GM23338 (cell line): ENCODE measurements around the gene TTLL5.

Source experiments
- CREB1 ChIP-seq: fragments of 250-450 bp; sonication (Bioruptor Pico); IDR thresholded peaks from 2 replicates; pipeline ENCODE4 v1.5.0; 2020; ENCODE audit warnings: low read depth, mild to moderate bottlenecking, moderate library complexity
- EZH2 ChIP-seq: fragments of 200-600 bp; sonication (generic); IDR thresholded peaks from one replicate; pipeline ENCODE4 v1.8.0; 2017; ENCODE audit warnings: antibody characterized with exemption, mild to moderate bottlenecking, low read depth; ENCODE audit not compliant: unreplicated experiment
- EZH2phosphoT487 ChIP-seq: fragments of 200-600 bp; sonication (generic); IDR thresholded peaks from one replicate; pipeline ENCODE4 v1.8.1; 2018; ENCODE audit warnings: antibody characterized with exemption; ENCODE audit not compliant: unreplicated experiment
- JUNB ChIP-seq: IDR thresholded peaks from one replicate; pipeline ENCODE4 v1.6.1; 2016; ENCODE audit warnings: antibody characterized with exemption; ENCODE audit not compliant: unreplicated experiment
- POLR2AphosphoS5 ChIP-seq: IDR thresholded peaks from 2 replicates; pipeline ENCODE4 v1.6.1; 2016; ENCODE audit warnings: antibody characterized with exemption, low read depth
- ZNF114 ChIP-seq: fragments of 250-450 bp; sonication (Bioruptor Pico); IDR thresholded peaks from 2 replicates; pipeline ENCODE4 v1.5.0; 2020; ENCODE audit warnings: mild to moderate bottlenecking, moderate library complexity
- TF ChIP-seq, protein P1 (sequence below): IDR thresholded peaks from one replicate; pipeline ENCODE4 v1.6.1; 2018; ENCODE audit warnings: antibody characterized with exemption; ENCODE audit not compliant: unreplicated experiment
- TF ChIP-seq, protein P2 (sequence below), 2 experiments: fragments of 200-600 bp in 1 of 2; sonication (generic) in 1 of 2; conservative IDR thresholded peaks; 2 replicates each; pipeline versions ENCODE4 v1.5.1 to v1.6.1; 2016 to 2017; ENCODE audit warnings: antibody characterized with exemption in 2 of 2, low read depth in 2 of 2, mild to moderate bottlenecking in 2 of 2, moderate library complexity in 1 of 2
- TF ChIP-seq, protein P3 (sequence below): fragments of 250-450 bp; sonication (Bioruptor Pico); IDR thresholded peaks from 2 replicates; pipeline ENCODE4 v1.5.0; 2020; ENCODE audit warnings: mild to moderate bottlenecking, moderate library complexity

DNA sequence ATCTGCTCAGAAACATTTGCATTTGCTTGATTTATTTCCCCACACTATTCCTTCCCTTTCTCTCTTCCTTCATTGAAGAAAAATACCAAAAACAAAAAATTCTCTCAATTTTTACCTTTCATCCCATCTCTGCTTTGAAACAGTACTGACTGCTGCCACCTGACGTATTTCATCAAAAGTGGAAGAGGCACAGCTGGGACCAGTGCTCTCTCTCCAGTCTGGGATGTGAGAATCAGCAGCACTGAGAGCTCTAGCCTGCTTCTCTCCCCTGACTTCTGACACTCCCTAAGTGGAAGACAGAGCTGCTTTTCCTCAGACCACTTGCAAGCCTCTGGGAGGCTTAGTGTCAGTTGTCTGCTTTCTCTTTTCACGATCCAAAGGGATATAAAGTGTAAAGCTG, 36.9 kb downstream of the TTLL5 start:
- TF ChIP-seq, protein P1, sequence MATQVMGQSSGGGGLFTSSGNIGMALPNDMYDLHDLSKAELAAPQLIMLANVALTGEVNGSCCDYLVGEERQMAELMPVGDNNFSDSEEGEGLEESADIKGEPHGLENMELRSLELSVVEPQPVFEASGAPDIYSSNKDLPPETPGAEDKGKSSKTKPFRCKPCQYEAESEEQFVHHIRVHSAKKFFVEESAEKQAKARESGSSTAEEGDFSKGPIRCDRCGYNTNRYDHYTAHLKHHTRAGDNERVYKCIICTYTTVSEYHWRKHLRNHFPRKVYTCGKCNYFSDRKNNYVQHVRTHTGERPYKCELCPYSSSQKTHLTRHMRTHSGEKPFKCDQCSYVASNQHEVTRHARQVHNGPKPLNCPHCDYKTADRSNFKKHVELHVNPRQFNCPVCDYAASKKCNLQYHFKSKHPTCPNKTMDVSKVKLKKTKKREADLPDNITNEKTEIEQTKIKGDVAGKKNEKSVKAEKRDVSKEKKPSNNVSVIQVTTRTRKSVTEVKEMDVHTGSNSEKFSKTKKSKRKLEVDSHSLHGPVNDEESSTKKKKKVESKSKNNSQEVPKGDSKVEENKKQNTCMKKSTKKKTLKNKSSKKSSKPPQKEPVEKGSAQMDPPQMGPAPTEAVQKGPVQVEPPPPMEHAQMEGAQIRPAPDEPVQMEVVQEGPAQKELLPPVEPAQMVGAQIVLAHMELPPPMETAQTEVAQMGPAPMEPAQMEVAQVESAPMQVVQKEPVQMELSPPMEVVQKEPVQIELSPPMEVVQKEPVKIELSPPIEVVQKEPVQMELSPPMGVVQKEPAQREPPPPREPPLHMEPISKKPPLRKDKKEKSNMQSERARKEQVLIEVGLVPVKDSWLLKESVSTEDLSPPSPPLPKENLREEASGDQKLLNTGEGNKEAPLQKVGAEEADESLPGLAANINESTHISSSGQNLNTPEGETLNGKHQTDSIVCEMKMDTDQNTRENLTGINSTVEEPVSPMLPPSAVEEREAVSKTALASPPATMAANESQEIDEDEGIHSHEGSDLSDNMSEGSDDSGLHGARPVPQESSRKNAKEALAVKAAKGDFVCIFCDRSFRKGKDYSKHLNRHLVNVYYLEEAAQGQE: no peak
- TF ChIP-seq EZH2phosphoT487 (no peak), POLR2AphosphoS5 (no peak), EZH2 (no peak), JUNB (no peak), ZNF114 (CRISPR knock-in tag) (no peak), CREB1 (CRISPR knock-in tag) (no peak)
- TF ChIP-seq, protein P2, sequence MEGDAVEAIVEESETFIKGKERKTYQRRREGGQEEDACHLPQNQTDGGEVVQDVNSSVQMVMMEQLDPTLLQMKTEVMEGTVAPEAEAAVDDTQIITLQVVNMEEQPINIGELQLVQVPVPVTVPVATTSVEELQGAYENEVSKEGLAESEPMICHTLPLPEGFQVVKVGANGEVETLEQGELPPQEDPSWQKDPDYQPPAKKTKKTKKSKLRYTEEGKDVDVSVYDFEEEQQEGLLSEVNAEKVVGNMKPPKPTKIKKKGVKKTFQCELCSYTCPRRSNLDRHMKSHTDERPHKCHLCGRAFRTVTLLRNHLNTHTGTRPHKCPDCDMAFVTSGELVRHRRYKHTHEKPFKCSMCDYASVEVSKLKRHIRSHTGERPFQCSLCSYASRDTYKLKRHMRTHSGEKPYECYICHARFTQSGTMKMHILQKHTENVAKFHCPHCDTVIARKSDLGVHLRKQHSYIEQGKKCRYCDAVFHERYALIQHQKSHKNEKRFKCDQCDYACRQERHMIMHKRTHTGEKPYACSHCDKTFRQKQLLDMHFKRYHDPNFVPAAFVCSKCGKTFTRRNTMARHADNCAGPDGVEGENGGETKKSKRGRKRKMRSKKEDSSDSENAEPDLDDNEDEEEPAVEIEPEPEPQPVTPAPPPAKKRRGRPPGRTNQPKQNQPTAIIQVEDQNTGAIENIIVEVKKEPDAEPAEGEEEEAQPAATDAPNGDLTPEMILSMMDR (conservative IDR thresholded peaks at IDR 0.05; ENCODE audit: low read depth in 2 of 2): no peak
- TF ChIP-seq, protein P3, sequence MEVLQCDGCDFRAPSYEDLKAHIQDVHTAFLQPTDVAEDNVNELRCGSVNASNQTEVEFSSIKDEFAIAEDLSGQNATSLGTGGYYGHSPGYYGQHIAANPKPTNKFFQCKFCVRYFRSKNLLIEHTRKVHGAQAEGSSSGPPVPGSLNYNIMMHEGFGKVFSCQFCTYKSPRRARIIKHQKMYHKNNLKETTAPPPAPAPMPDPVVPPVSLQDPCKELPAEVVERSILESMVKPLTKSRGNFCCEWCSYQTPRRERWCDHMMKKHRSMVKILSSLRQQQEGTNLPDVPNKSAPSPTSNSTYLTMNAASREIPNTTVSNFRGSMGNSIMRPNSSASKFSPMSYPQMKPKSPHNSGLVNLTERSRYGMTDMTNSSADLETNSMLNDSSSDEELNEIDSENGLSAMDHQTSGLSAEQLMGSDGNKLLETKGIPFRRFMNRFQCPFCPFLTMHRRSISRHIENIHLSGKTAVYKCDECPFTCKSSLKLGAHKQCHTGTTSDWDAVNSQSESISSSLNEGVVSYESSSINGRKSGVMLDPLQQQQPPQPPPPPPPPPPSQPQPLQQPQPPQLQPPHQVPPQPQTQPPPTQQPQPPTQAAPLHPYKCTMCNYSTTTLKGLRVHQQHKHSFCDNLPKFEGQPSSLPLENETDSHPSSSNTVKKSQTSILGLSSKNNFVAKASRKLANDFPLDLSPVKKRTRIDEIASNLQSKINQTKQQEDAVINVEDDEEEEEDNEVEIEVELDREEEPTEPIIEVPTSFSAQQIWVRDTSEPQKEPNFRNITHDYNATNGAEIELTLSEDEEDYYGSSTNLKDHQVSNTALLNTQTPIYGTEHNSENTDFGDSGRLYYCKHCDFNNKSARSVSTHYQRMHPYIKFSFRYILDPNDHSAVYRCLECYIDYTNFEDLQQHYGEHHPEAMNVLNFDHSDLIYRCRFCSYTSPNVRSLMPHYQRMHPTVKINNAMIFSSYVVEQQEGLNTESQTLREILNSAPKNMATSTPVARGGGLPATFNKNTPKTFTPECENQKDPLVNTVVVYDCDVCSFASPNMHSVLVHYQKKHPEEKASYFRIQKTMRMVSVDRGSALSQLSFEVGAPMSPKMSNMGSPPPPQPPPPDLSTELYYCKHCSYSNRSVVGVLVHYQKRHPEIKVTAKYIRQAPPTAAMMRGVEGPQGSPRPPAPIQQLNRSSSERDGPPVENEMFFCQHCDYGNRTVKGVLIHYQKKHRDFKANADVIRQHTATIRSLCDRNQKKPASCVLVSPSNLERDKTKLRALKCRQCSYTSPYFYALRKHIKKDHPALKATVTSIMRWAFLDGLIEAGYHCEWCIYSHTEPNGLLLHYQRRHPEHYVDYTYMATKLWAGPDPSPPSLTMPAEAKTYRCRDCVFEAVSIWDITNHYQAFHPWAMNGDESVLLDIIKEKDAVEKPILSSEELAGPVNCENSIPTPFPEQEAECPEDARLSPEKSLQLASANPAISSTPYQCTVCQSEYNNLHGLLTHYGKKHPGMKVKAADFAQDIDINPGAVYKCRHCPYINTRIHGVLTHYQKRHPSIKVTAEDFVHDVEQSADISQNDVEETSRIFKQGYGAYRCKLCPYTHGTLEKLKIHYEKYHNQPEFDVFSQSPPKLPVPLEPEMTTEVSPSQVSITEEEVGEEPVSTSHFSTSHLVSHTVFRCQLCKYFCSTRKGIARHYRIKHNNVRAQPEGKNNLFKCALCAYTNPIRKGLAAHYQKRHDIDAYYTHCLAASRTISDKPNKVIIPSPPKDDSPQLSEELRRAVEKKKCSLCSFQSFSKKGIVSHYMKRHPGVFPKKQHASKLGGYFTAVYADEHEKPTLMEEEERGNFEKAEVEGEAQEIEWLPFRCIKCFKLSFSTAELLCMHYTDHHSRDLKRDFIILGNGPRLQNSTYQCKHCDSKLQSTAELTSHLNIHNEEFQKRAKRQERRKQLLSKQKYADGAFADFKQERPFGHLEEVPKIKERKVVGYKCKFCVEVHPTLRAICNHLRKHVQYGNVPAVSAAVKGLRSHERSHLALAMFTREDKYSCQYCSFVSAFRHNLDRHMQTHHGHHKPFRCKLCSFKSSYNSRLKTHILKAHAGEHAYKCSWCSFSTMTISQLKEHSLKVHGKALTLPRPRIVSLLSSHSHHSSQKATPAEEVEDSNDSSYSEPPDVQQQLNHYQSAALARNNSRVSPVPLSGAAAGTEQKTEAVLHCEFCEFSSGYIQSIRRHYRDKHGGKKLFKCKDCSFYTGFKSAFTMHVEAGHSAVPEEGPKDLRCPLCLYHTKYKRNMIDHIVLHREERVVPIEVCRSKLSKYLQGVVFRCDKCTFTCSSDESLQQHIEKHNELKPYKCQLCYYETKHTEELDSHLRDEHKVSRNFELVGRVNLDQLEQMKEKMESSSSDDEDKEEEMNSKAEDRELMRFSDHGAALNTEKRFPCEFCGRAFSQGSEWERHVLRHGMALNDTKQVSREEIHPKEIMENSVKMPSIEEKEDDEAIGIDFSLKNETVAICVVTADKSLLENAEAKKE (CRISPR knock-in tag): no peak
